RPMI8226 (cell line): ENCODE results near the gene MVB12A.
A peak's percentile ranks its signal among the peaks of the same experiment; 100 is the strongest.

Source experiments
- DNase-seq: peaks from one replicate; pipeline ENCODE4 v3.0.0-alpha.2; 2015

MVB12A gene

DNA sequence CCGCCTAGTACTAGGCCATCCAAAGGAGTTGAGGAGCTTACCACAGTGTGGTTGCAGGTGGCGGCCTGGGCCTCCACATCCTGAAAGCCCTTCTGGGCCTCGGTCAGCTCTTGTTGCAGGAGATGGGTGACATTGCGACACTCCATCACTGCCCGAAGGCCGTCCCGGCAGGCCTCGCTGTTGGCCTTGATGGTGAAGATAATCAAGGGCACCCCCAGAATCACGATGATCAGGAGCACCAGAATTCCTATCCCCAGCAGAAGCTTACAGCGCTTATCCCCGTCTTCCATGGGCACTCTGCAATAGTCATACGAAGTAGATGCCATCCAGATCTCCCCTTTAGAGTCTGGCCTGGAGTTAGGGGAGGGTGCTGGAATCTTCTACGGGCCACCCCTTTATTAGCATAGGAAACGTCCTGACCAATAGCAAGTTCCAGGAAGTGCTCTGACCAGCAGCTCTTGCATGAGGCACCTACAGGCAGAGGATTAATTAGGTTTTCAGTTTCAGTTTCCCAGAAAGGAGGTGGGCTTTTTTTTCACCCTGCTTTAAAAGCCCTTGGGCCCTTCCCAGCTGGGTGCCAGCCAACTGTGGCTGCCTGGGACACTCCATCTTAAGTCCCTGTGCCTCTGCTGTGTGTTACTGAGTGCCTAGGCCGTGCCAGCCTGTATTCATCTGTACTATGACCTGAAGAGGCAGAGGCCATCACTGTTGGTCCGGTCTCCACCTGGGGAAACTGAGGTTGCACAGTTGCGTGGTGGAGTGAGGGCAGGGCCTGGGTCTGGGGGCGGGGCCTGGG lies 14.4 kb upstream of the MVB12A start, which contains the start of gene BST2:
BST2 (minus strand) TSS at position 381 of the 796 bp plus-strand sequence; CDS start at position 326, 55 bp downstream.
- DNase-seq = peak; percentile 93

DNA sequence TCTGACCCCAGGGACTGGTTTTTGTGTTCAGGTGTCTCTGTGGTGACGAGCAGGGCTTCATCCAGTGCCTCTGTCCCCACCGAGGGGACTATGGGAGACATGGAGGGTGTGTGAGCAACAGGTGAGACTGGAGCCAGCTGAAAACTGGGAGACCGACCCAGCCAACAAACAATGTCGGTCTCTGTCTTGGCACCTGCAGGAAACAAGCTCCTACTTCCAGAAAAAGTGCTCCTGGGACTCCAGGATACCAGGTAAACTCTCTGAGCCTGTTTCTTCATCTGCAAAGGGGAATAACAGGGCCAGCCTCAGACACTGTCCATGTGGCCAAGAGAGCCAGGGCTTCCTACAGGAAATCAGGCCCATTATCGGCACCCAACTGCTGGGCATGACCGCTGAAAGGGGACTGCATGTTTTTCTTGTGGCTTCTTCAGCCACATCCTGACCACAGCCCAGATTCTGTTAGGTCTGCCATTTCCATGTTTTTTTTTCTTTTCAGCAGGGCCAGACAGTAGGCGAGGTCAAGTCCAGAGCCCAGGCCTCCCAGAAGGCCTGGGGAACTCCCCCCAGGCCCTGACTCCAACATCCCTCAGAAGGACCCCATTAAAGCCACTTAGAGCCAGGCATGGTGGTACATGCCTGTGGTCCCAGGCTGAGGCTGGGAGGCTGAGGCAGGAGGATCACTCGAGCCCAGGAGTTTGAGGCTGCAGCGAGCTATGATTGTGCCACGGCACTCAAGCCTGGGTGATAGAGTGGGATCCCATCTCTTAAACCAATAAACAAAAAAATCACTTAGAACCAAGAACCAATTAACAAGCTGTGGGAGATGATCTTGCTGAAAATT lies 13.6 kb upstream of the MVB12A start:
- DNase-seq = peak; percentile 77

DNA sequence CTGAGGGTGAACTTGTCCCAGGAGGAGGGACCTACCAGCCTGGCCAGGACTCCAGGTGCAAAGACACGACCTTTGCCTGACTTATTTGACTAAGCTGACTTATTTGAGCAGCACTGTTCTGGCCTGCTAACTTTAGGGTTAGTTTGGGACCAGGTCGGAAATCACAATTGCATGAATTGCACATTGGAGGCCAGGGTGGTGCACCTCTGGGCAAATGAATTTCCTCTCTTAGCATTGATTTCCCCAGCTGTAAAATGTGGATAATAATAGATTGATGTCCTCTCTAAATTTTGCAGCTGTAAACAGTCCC lies 13.0 kb upstream of the MVB12A start:
- peak; percentile 74 for DNase-seq

DNA sequence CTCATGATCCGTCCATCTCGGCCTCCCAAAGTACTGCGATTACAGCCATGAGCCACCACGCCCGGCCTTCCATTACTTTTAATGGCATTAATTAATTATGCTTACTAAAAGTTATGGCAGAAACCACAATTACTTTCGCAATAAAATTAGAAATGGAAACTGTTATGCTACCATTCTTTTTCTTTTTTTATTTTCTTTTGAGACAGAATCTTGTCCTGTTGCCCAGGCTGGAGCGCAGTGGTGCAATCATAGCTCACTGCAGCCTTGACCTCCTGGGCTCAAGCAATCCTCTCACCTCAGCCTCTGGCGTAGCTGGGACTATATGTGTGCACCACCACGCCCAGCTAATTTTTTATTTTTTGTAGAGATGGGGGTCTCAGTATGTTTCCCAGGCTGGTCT lies 9.9 kb upstream of the MVB12A start:
- DNase-seq = no peak

DNA sequence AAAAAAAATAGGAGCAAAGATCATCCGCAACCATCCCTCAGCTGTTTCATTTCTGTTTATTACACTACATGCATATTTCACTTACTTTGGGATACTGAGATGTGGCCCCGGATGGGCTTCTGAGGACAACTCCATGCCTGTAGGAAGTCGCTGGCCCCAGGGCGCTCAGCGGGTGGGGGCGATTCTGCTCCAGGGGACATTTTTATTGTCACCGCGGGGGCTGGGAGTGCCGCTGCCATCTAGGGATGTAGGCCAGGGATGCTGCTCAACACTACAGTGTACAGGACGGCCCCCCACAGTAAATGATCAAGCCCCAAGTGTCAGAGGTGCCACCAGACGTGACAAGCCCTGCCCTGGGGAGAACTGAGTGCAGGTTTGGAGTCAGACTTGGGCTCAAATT lies 8.0 kb upstream of the MVB12A start:
- no peak for DNase-seq

- no peak for DNase-seq
Observed at GRCh38 chr19:17414097-17414496, 5.8 kb upstream of the MVB12A start.

DNA sequence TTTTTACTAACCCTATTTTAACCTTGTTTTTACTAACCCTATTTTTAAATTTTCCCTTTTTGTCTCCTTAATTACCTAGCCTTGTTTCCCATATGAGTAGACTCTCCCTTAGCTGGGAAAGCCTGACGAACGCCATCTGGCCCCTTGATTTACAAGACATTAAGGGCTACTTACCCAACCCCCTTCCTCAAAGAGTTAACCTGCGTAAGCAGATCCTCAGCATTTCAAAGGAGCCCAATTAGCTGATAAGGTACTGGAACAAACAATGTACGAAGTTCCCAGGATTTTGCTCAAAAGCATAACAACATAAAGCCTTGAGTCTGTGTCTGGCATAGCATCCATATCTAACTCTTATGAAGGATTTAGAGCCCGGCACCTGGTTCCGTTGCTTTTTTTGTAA lies 4.7 kb upstream of the MVB12A start:
- no peak for DNase-seq

DNA sequence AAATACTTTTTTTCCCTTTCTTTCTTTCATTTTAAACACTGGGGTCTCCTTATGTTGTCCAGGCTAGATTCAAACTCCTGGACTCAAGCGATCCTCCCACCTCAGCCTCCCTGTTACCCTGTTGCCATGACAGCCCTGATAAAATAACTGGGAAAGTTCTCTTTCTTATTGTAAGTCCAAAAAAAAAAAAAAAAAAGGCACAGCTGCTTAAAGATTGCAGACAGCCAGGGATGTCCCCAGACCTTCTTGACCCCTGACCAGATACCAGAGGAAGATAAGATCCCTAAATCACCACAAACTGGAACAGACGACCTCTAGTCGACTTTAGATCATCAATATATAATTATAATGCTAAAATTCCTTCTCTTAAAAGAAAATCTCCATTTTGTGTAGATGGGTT lies 1.1 kb upstream of the MVB12A start:
- DNase-seq = no peak

- DNase-seq = peak; percentile 24
Observed at GRCh38 chr19:17419154-17419620, 660 bp upstream of the MVB12A start.

- DNase-seq = peak; percentile 69
Observed at GRCh38 chr19:17420475-17420924, 653 bp downstream of the MVB12A start.

DNA sequence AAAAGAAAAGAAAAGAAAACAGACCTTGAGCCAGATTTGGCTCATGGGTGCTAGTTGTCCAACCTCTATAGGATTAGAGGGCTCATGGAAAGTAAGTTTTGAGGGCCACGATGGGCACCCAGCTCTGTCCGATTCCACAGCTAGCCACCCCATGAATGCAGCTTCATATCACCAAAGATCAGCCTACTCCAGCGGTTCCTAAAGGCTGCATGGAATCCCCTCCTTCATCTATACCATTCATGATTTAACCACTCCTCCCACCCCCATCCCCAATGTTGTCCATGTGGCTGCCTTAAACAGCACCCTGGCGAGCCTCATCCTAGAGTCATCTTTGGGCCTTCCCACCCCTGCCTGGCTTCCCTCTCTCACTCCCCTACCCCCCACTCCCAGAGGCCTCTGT lies 2.1 kb downstream of the MVB12A start:
- no peak for DNase-seq

- no peak for DNase-seq
Observed at GRCh38 chr19:17423429-17424208, 3.8 kb downstream of the MVB12A start.

- peak; percentile 35 for DNase-seq
Observed at GRCh38 chr19:17424743-17425365, 5.0 kb downstream of the MVB12A start.

GRCh38 chr19:17429641-17430113 lies 9.8 kb downstream of the MVB12A start:
- DNase-seq = no peak

GRCh38 chr19:17431417-17431816 lies 11.6 kb downstream of the MVB12A start:
- no peak for DNase-seq

DNA sequence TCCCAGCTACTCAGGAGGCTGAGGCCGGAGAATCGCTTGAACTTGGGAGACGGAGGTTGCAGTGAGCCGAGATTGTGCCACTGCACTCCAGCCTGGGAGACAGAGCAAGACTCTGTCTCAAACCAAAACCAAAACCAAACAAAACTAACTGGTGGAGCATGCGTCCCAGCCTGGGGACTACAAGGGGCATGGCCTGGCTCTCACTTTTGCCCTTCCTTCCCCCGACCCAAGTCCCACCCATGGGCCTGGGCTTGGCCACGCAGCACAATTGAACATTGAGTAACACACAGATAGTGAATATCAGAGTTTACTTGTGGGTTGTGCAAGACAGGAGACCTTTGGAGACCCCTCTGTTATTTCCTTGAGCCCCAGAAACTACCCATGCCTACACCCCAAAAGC lies 15.4 kb downstream of the MVB12A start:
- no peak for DNase-seq

DNA sequence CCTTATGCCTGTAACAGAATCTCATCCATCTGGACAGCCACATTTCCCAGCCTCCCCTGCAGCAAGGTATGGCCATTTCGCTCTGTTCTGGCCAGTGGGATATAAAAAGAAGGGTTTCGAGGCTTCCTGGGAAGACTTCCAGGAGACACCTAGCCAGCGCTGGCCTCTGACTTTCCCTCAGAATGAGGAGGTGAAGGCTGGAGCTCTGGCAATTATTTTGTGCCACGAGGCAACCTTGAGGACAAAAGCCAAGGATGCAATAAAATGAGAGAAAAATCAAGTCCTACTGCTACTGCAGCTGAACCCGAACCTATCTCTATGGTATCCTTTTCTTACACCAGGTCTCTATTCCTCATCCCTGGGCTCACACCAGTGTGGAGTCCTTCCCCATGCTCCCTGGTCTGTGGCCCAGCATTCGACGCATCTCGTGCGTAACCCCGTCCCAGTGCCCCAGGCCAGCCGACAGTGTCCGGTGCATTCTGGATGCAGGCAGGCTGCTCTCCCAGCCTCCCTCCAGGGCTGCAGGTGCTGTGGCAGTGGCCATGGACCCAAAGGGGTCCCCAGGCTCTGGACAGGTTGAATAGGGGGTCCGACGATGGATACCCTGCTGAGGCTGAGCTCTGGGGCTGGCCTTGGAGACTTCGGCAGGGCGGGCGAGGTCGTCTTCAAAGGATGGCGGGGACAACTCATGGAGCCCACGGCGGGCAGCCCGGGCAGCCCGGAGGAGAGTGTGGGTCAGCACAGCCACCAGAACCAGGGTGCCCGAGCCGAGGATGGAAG lies 16.4 kb downstream of the MVB12A start:
- no peak for DNase-seq

DNA sequence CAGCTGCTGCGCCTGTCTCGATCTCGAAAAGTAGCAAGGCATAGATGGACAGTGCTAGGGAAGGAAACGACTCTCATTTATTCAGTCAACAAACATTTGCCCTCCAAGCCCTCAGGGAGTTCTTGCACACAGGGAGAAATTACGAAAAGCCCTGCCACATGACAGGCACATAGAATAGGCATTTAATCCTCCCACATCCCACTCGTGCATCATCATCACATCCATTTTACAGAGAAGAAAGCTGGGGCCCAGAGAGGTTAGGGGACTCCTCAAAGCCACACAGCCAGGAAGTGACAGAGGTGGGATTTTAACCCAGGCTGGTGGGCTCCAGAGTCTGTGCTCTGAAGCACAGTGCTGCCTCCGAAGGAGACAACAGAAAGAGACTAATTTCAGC lies 17.0 kb downstream of the MVB12A start:
- DNase-seq = no peak

GRCh38 chr19:17441241-17442021 lies 21.6 kb downstream of the MVB12A start:
- peak; percentile 29 for DNase-seq

DNA sequence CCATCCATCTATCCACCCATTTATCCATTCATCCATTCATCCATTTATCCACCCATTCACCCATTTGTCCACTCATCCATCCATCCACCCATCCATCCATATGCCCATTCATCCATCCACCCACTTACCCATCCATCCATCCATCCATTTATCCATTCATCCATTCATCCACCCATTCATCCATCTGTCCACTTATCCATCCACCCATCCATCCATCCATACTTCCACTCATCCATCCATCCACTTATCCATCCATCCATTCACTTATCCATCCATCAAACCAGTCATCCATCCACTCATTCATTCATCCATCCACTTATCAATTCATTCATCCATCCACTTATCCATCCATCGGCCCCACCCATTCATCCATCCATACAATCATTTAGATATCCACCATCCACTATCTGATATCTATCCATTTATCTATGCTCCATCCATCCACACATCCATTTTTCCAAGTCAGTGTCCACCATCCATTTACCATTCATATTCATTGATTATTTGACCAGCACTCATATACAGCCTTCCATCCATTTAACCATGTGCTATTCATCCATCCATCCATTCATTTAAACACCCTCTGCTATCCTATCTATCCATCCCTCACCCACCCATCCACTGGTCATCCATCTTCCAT lies 25.8 kb downstream of the MVB12A start:
- no peak for DNase-seq
